IMR-90 (cell line): ENCODE results near the gene C19orf85. TPM values are rescaled to one million over a fixed set of nuclear protein-coding genes. Genes with fewer than 3 reads are reported as not detected.

Experiments used
- ATAC-seq: fragments of 200-7000 bp; cut with Tn5 transposase; 2 replicates; pipeline ENCODE4 v1.9.1; 2020; ENCODE audit warnings: low read depth, mild to moderate bottlenecking, moderate library complexity
- BruUV-seq: library from RNA; stranded (reverse); fragments of 400-500 nt; replicated peaks from 2 replicates; lab custom pipeline; 2021; lab: Mats Ljungman, UMichigan
- CTCF ChIA-PET: fragments of 300-600 bp; formaldehyde crosslinking; extraction: SDS; loops from one replicate; lab custom pipeline; 2021; ENCODE audit warnings: antibody characterized with exemption; lab: Yijun Ruan, JAX
- POLR2A ChIA-PET: fragments of 300-600 bp; sonication (Branson Sonifier 250); formaldehyde crosslinking; loops from one replicate; lab custom pipeline; 2022; ENCODE audit warnings: antibody characterized with exemption; ENCODE audit not compliant: unreplicated experiment; lab: Charles Lee
- DNase-seq: peaks from one replicate; pipeline ENCODE4 v3.0.0; 2013
- H2AFZ ChIP-seq: replicated peaks from 2 replicates; pipeline ENCODE3; 2013; ENCODE audit warnings: low read length, mild to moderate bottlenecking; ENCODE audit not compliant: poor library complexity
- H2AK5ac ChIP-seq: 2 replicates; pipeline ENCODE4 v1.6.1; 2013; ENCODE audit warnings: low read depth, low read length, inconsistent platforms
- H2AK9ac ChIP-seq: replicated peaks from 2 replicates; pipeline ENCODE3; 2013; ENCODE audit warnings: mild to moderate bottlenecking, low read depth, low read length, moderate library complexity; ENCODE audit not compliant: poor library complexity
- H2BK120ac ChIP-seq: 2 replicates; pipeline ENCODE4 v1.6.1; 2013; ENCODE audit warnings: low read depth, low read length, inconsistent platforms
- H2BK15ac ChIP-seq: 3 replicates; pipeline ENCODE4 v1.6.1; 2013; ENCODE audit warnings: low read depth, low read length, inconsistent platforms
- H2BK20ac ChIP-seq: 2 replicates; pipeline ENCODE4 v1.6.1; 2013; ENCODE audit warnings: low read depth, mild to moderate bottlenecking, inconsistent platforms, low read length, moderate library complexity
- H2BK5ac ChIP-seq: 2 replicates; pipeline ENCODE4 v1.6.1; 2013; ENCODE audit warnings: mild to moderate bottlenecking, low read depth, low read length, inconsistent platforms; ENCODE audit not compliant: poor library complexity, severe bottlenecking
- H3K14ac ChIP-seq: replicated peaks from 2 replicates; pipeline ENCODE4 v1.6.1; 2013; ENCODE audit warnings: low read depth, low read length, inconsistent platforms
- H3K18ac ChIP-seq: 2 replicates; pipeline ENCODE4 v1.6.1; 2013; ENCODE audit warnings: low read depth, low read length, control low read depth
- H3K23ac ChIP-seq: 2 replicates; pipeline ENCODE4 v1.6.1; 2013; ENCODE audit warnings: low read depth, low read length, inconsistent platforms
- H3K27ac ChIP-seq: 2 replicates; pipeline ENCODE4 v1.5.1; 2013; ENCODE audit warnings: mild to moderate bottlenecking, control low read depth, low read length; ENCODE audit not compliant: insufficient read depth
- H3K27me3 ChIP-seq: 2 replicates; pipeline ENCODE4 v1.6.1; 2013; ENCODE audit warnings: low read length; ENCODE audit not compliant: control insufficient read depth, insufficient read depth
- H3K36me3 ChIP-seq: 2 replicates; pipeline ENCODE4 v1.6.1; 2013; ENCODE audit warnings: low read length, mixed read lengths; ENCODE audit not compliant: control insufficient read depth, insufficient read depth
- H3K4ac ChIP-seq: 2 replicates; pipeline ENCODE4 v1.6.1; 2013; ENCODE audit warnings: low read depth, low read length, inconsistent platforms
- H3K4me1 ChIP-seq: 2 replicates; pipeline ENCODE4 v1.6.1; 2013; ENCODE audit warnings: low read length, mixed read lengths; ENCODE audit not compliant: control insufficient read depth, insufficient read depth
- H3K4me2 ChIP-seq: 2 replicates; pipeline ENCODE4 v1.6.1; 2013; ENCODE audit warnings: low read depth, mild to moderate bottlenecking, control low read depth, low read length, moderate library complexity
- H3K4me3 ChIP-seq: 2 replicates; pipeline ENCODE4 v1.5.1; 2013; ENCODE audit warnings: low read depth, mild to moderate bottlenecking, control low read depth, low read length, moderate library complexity; ENCODE audit not compliant: insufficient read depth
- H3K56ac ChIP-seq: 2 replicates; pipeline ENCODE4 v1.6.1; 2013; ENCODE audit warnings: low read length, inconsistent platforms; ENCODE audit not compliant: insufficient read depth; ENCODE audit errors: extremely low read depth
- H3K79me1 ChIP-seq, 2 experiments: 2 replicates each; pipeline ENCODE4 v1.6.1; 2013; ENCODE audit warnings: low read length in 2 of 2, inconsistent platforms in 1 of 2, low read depth in 1 of 2
- H3K9ac ChIP-seq: 2 replicates; pipeline ENCODE4 v1.6.1; 2013; ENCODE audit warnings: low read depth, low read length, control low read depth
- H3K9me1 ChIP-seq: 2 replicates; pipeline ENCODE4 v1.6.1; 2013; ENCODE audit warnings: low read length, inconsistent platforms; ENCODE audit not compliant: insufficient read depth
- H3K9me3 ChIP-seq: 2 replicates; pipeline ENCODE4 v1.6.1; 2013; ENCODE audit warnings: low read length; ENCODE audit not compliant: control insufficient read depth, insufficient read depth
- H4K20me1 ChIP-seq: 2 replicates; pipeline ENCODE4 v1.6.1; 2013; ENCODE audit warnings: low read length, inconsistent platforms; ENCODE audit not compliant: insufficient read depth
- H4K5ac ChIP-seq: 2 replicates; pipeline ENCODE4 v1.6.1; 2013; ENCODE audit warnings: mild to moderate bottlenecking, low read depth, low read length, control low read depth
- H4K8ac ChIP-seq, 2 experiments: 2 replicates each; pipeline ENCODE4 v1.6.1; 2013; ENCODE audit warnings: low read depth in 2 of 2, low read length in 2 of 2, control low read depth in 1 of 2, inconsistent platforms in 1 of 2
- H4K91ac ChIP-seq: 2 replicates; pipeline ENCODE4 v1.6.1; 2013; ENCODE audit warnings: low read depth, low read length, inconsistent platforms; ENCODE audit not compliant: insufficient read depth
- CEBPB ChIP-seq: IDR thresholded peaks from 2 replicates; pipeline ENCODE4 v1.6.1; 2012; ENCODE audit warnings: low read depth, low read length, improper control_type of control experiment
- CTCF ChIP-seq: conservative IDR thresholded peaks from 2 replicates; pipeline ENCODE4 v1.5.1; 2012; ENCODE audit warnings: mild to moderate bottlenecking, low read depth, low read length, improper control_type of control experiment
- ELK1 ChIP-seq: fragments of 150-350 bp; IDR thresholded peaks from 2 replicates; pipeline ENCODE4 v1.6.1; 2016; ENCODE audit warnings: low read depth, mild to moderate bottlenecking, low read length, moderate library complexity, borderline replicate concordance
- MAFK ChIP-seq: IDR thresholded peaks from 2 replicates; pipeline ENCODE4 v1.6.1; 2012; ENCODE audit warnings: low read depth, low read length, improper control_type of control experiment
- MXI1 ChIP-seq: IDR thresholded peaks from 2 replicates; pipeline ENCODE4 v1.6.1; 2012; ENCODE audit warnings: low read depth, mild to moderate bottlenecking, low read length, moderate library complexity, borderline replicate concordance
- NFE2L2 ChIP-seq: fragments of 150-350 bp; IDR thresholded peaks from 2 replicates; pipeline ENCODE4 v1.6.1; 2016; ENCODE audit warnings: low read depth, mild to moderate bottlenecking, low read length
- POLR2A ChIP-seq: IDR thresholded peaks from 2 replicates; pipeline ENCODE4 v1.6.1; 2012; ENCODE audit warnings: mild to moderate bottlenecking, low read depth, low read length
- RAD21 ChIP-seq: IDR thresholded peaks from 2 replicates; pipeline ENCODE4 v1.6.1; 2012; ENCODE audit warnings: low read length, improper control_type of control experiment
- RFX5 ChIP-seq: IDR thresholded peaks from 2 replicates; pipeline ENCODE4 v1.8.0; 2012; ENCODE audit warnings: low read depth, mild to moderate bottlenecking, low read length, moderate library complexity
- SMC3 ChIP-seq: fragments of 150-350 bp; IDR thresholded peaks from 2 replicates; pipeline ENCODE4 v1.6.1; 2016; ENCODE audit warnings: low read depth, mild to moderate bottlenecking, antibody characterized with exemption, low read length, moderate library complexity
- WGBS, 2 experiments: methylation state at CpG; one replicate each; pipeline versions ENCODE4 v1.1.5 to v1.1.7; 2013; ENCODE audit warnings: missing lambda C conversion rate in 2 of 2; ENCODE audit not compliant: insufficient read length in 1 of 2; ENCODE audit errors: extremely low coverage in 2 of 2; 5-methylcytosine and 5-hydroxymethylcytosine counted together
- dilution Hi-C: fragments of 300-500 bp; cut with HindIII; formaldehyde crosslinking; loops from one replicate; pipeline ENCODE4 v1.14.3; 2018; ENCODE audit warnings: low sequenced_read_pairs; ENCODE audit not compliant: unreplicated experiment
- in situ Hi-C: fragments of 300-500 bp; cut with MboI; formaldehyde crosslinking; loops from 3 replicates; pipeline ENCODE4 v1.14.3; 2019; ENCODE audit warnings: low sequenced_read_pairs, inconsistent platforms, mixed read lengths
- intact Hi-C: fragments of 100-400 bp; cut with micrococcal nuclease; formaldehyde crosslinking; loops from 2 replicates; pipeline ENCODE4 v1.10.0; 2022
- polyA plus RNA-seq, 3 experiments: library from polyadenylated mRNA; depleted of rRNA; stranded (reverse); fragments of >200 nt; gene quantifications; 2 replicates each; pipeline ENCODE4 v1.2.3, GENCODE V29; 2012; ENCODE audit warnings: low replicate concordance in 1 of 3
- total RNA-seq: library from RNA; depleted of rRNA; stranded (reverse); fragments of >200 nt; gene quantifications from 2 replicates; pipeline ENCODE4 v1.2.3, GENCODE V29; 2012
- TF ChIP-seq, protein P1 (sequence below): fragments of 150-350 bp; IDR thresholded peaks from 2 replicates; pipeline ENCODE4 v1.6.1; 2017; ENCODE audit warnings: mild to moderate bottlenecking, antibody characterized with exemption, low read length, low read depth

C19orf85 gene
- total and polyA plus RNA-seq, 2 of the 4 experiments (the other 2 are of a cell fraction) = not detected

DNA sequence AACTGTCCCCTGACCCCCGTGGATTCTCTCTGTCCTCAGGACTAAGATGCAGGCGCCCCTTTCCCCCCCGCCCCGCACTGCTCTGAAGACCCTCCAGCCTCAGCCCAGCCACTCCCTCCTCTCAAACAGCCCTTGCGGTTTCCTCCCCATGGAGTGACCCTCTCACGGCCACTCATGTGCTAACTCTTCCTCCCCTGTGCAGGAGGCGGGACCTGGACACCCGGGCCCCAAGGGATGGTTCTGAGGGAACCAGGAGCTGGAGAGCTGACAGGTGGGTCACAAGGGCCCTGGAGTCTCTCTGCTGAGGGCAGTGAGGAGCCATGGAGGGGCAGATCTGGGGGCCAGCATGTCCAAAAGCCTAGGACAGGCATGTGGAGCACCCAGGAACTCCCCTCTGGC is 5.0 kb downstream of the C19orf85 start:
- ChIA-PET POLR2A (no interaction called here), CTCF (interaction anchor here (0.6 to 1.4 kb wide), 2 partner anchors 8 to 45 kb away, joined by 3 to 5 read pairs; no protein-coding TSS in a partner anchor)
- H4K91ac ChIP-seq = no peak overlapping the region
- no peak overlapping the region for H3K14ac ChIP-seq
- H3K4me1 ChIP-seq = peaks cover 3% of the 10 kb centered on the region; the same call in 1 of the 2 replicates
- no peak overlapping the region for H2AK5ac ChIP-seq
- TF ChIP-seq RAD21 = no peak
- TF ChIP-seq ELK1 = no peak
- no peak for TF ChIP-seq NFE2L2
- TF ChIP-seq, protein P1, sequence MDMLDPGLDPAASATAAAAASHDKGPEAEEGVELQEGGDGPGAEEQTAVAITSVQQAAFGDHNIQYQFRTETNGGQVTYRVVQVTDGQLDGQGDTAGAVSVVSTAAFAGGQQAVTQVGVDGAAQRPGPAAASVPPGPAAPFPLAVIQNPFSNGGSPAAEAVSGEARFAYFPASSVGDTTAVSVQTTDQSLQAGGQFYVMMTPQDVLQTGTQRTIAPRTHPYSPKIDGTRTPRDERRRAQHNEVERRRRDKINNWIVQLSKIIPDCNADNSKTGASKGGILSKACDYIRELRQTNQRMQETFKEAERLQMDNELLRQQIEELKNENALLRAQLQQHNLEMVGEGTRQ = no peak
- no peak for TF ChIP-seq SMC3
- TF ChIP-seq CEBPB = no peak
- TF ChIP-seq CTCF = no peak
- no peak for TF ChIP-seq POLR2A
- TF ChIP-seq RFX5 = no peak
- TF ChIP-seq MAFK = no peak
- no peak for TF ChIP-seq MXI1
- H2BK5ac ChIP-seq = no peak overlapping the region
- no CpG with 5 or more reads among the region's 8 CpGs for WGBS, 2 experiments
- H3K79me1 ChIP-seq = peaks cover 5 to 28% of the 10 kb centered on the region in 2 experiments; a peak in 3 of 4 replicates
- no peak overlapping the region; the same call in 1 of the 2 replicates for H3K23ac ChIP-seq
- in situ Hi-C loops = no loop called here
- H4K20me1 ChIP-seq = peaks cover 14% of the 10 kb centered on the region
- no TSS peak for BruUV-seq
- H3K56ac ChIP-seq = no peak overlapping the region
- no peak overlapping the region; the same call in 1 of the 2 replicates for H3K27ac ChIP-seq
- H3K9me1 ChIP-seq = 0 out of 2 replicates have a peak, but pooled peaks cover 4% of the 10 kb centered on the region
- no peaks in the 10 kb centered on the region for H3K27me3 ChIP-seq
- H4K5ac ChIP-seq = no peak overlapping the region
- no peak overlapping the region for H3K4ac ChIP-seq
- dilution Hi-C loops = no loop called here
- H4K8ac ChIP-seq = no peak overlapping the region
- no peak overlapping the region for H3K4me3 ChIP-seq
- H3K4me2 ChIP-seq = peak overlapping the region; percentile 15; the same call in 1 of the 2 replicates
- no peak overlapping the region for H2AFZ ChIP-seq
- no peaks in the 10 kb centered on the region for H3K9me3 ChIP-seq
- H3K9ac ChIP-seq = no peak overlapping the region
- no peak overlapping the region for H2AK9ac ChIP-seq
- H3K36me3 ChIP-seq = no peaks in the 10 kb centered on the region; the same call in 1 of the 2 replicates
- no peak for DNase-seq
- no peak for ATAC-seq
- no peak overlapping the region; the same call in 1 of the 2 replicates for H2BK20ac ChIP-seq
- H2BK15ac ChIP-seq = no peak overlapping the region
- intact Hi-C loops = no loop called here
- no peak overlapping the region for H2BK120ac ChIP-seq
- H3K18ac ChIP-seq = no peak overlapping the region
